ENCODE measurements around the gene LOC128125822.

The LOC128125822 gene

GRCh38 chr6:63571361-63572043 is 778 bp upstream of the LOC128125822 start:
- peak overlapping the region; percentile 99 for H3K4me3 ChIP-seq
- H3K9me3 ChIP-seq: peaks cover 12% of the 10 kb centered on the region
- peak overlapping the region; percentile 75 for H3K27ac ChIP-seq
- peaks cover 32% of the 10 kb centered on the region for H4K20me1 ChIP-seq
- peak overlapping the region; percentile 78 for H3K9ac ChIP-seq
- no peaks in the 10 kb centered on the region for H3K27me3 ChIP-seq
- peaks cover 5% of the 10 kb centered on the region for H3K36me3 ChIP-seq
- H3K4me2 ChIP-seq: peak overlapping the region; percentile 84
- H3K4me1 ChIP-seq: peaks cover 23% of the 10 kb centered on the region
- TF ChIP-seq Cebpa-rat (IDR thresholded peaks at IDR 0.05): peak; percentile 47; the same call in 1 of the 2 replicates

DNA sequence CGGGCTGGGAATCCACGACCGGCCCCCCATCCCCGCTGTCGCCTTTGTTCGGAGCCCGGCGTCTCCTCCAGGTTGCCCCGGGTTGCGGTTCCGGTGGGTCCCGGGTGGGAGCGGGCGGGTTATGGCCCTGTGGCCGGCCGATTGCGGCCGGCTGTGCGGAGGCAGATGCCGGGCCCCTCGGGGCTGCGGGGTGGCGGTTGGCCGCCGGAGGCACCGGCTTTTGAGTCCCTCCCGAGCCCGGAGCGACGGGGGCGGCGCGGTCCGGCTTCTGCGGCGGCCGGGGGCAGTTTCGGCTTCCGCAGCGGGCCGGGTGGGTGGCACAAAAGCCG is 431 bp downstream of the LOC128125822 start:
- Histone ChIP-seq H3K4me2 (peak overlapping the region; percentile 78), H3K36me3 (peaks cover 17% of the 10 kb centered on the region)
- TF ChIP-seq Cebpa-rat (IDR thresholded peaks at IDR 0.05): no peak

GRCh38 chr6:63573076-63573898 is 1.0 kb downstream of the LOC128125822 start:
- no peak for TF ChIP-seq Cebpa-rat (IDR thresholded peaks at IDR 0.05)
- Histone ChIP-seq H3K4me3 (peak overlapping the region; percentile 99), H3K9ac (peak overlapping the region; percentile 99), H3K4me2 (peak overlapping the region; percentile 78), H3K36me3 (peaks cover 22% of the 10 kb centered on the region), H3K4me1 (peaks cover 23% of the 10 kb centered on the region), H3K27me3 (no peaks in the 10 kb centered on the region), H3K27ac (peak overlapping the region; percentile 99), H4K20me1 (peaks cover 48% of the 10 kb centered on the region), H3K9me3 (no peaks in the 10 kb centered on the region)

More for the DNA sequence above, 431 bp downstream of the LOC128125822 start:
- H3K4me3 ChIP-seq: peak overlapping the region; percentile 99
- H3K9ac ChIP-seq: peak overlapping the region; percentile 99
- peaks cover 23% of the 10 kb centered on the region for H3K4me1 ChIP-seq
- no peaks in the 10 kb centered on the region for H3K27me3 ChIP-seq
- peaks cover 5% of the 10 kb centered on the region for H3K9me3 ChIP-seq
- peak overlapping the region; percentile 99 for H3K27ac ChIP-seq
- H4K20me1 ChIP-seq: peaks cover 44% of the 10 kb centered on the region

GRCh38 chr6:63573899-63574553 is 1.7 kb downstream of the LOC128125822 start:
- Histone ChIP-seq H3K9me3 (no peaks in the 10 kb centered on the region), H3K36me3 (peaks cover 30% of the 10 kb centered on the region), H3K4me2 (peak overlapping the region; percentile 78), H3K27me3 (no peaks in the 10 kb centered on the region), H3K9ac (peak overlapping the region; percentile 99), H4K20me1 (peaks cover 48% of the 10 kb centered on the region), H3K4me3 (peak overlapping the region; percentile 99), H3K4me1 (peaks cover 23% of the 10 kb centered on the region), H3K27ac (peak overlapping the region; percentile 99)
- no peak for TF ChIP-seq Cebpa-rat (IDR thresholded peaks at IDR 0.05)

- no peak for TF ChIP-seq Cebpa-rat (IDR thresholded peaks at IDR 0.05)
- no peak overlapping the region for H3K9ac ChIP-seq
- H3K9me3 ChIP-seq: no peaks in the 10 kb centered on the region
- peaks cover 23% of the 10 kb centered on the region for H3K4me1 ChIP-seq
- peak overlapping the region; percentile 99 for H3K4me3 ChIP-seq
- no peaks in the 10 kb centered on the region for H3K27me3 ChIP-seq
- H3K36me3 ChIP-seq: peaks cover 35% of the 10 kb centered on the region
- H3K27ac ChIP-seq: no peak overlapping the region
- peak overlapping the region; percentile 78 for H3K4me2 ChIP-seq
- peaks cover 50% of the 10 kb centered on the region for H4K20me1 ChIP-seq
Measured at GRCh38 chr6:63574554-63574900, 2.2 kb downstream of the LOC128125822 start.

- Histone ChIP-seq H3K4me2 (no peak overlapping the region), H3K4me3 (no peak overlapping the region), H3K4me1 (peaks cover 21% of the 10 kb centered on the region), H3K9me3 (no peaks in the 10 kb centered on the region), H3K9ac (no peak overlapping the region), H4K20me1 (peaks cover 67% of the 10 kb centered on the region), H3K36me3 (peaks cover 52% of the 10 kb centered on the region), H3K27me3 (no peaks in the 10 kb centered on the region), H3K27ac (no peak overlapping the region)
- no peak for TF ChIP-seq Cebpa-rat (IDR thresholded peaks at IDR 0.05)
Measured at GRCh38 chr6:63576147-63576772, 4.0 kb downstream of the LOC128125822 start.

DNA sequence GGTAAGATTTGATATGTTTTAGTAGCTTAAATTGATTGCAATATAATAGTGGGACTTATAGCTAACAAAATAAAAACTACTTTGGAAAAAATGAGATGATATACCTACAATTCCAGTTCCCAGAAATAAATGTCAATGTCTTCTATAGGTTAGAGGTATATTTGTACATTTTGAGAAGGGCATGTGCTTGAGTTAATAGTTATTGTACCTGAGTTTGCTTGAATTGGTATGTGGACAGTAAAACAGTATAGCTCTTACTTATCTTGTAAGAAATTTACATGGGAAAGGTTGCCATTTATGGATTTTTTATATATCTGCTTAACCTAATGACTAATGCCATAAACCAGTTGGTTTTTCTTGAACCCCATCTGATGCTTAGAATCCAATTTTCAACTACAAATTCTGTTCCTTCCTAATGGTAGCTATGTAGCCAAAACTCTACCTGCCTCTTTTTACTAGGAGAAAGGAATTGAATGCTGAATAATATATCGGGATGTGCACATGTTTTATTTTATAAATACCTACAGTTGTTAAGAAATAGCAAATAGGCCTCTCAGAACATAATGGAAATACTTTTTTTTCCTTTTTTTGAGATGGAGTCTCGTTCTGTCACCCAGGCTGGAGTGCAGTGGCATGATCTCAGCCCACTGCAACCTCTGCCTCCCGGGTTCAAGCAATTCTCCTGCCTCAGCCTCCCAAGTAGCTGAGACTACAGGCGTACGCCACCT is 4.9 kb downstream of the LOC128125822 start:
- Histone ChIP-seq H3K4me3 (no peak overlapping the region), H3K36me3 (peaks cover 61% of the 10 kb centered on the region), H3K9ac (no peak overlapping the region), H3K4me1 (peaks cover 15% of the 10 kb centered on the region), H4K20me1 (peaks cover 67% of the 10 kb centered on the region), H3K9me3 (no peaks in the 10 kb centered on the region), H3K27me3 (no peaks in the 10 kb centered on the region), H3K27ac (no peak overlapping the region), H3K4me2 (no peak overlapping the region)
- no peak for TF ChIP-seq Cebpa-rat (IDR thresholded peaks at IDR 0.05)

- Histone ChIP-seq H3K9ac (no peak overlapping the region), H4K20me1 (peaks cover 77% of the 10 kb centered on the region), H3K4me3 (no peak overlapping the region), H3K27ac (no peak overlapping the region), H3K36me3 (peaks cover 76% of the 10 kb centered on the region), H3K27me3 (no peaks in the 10 kb centered on the region), H3K4me1 (peaks cover 15% of the 10 kb centered on the region), H3K9me3 (no peaks in the 10 kb centered on the region), H3K4me2 (no peak overlapping the region)
- no peak for TF ChIP-seq Cebpa-rat (IDR thresholded peaks at IDR 0.05)
Measured at GRCh38 chr6:63578757-63579156, 6.5 kb downstream of the LOC128125822 start.

Data from BLaER1 (cell line).